Measurements from ENCODE around the gene SLC25A19.

- TF ChIP-seq CTCF (IDR thresholded peaks at IDR 0.05; ENCODE audit: low read depth, low read length) (no peak), POLR2A (IDR thresholded peaks at IDR 0.05; ENCODE audit: extremely low read depth, insufficient read length) (no peak), MYC (IDR thresholded peaks at IDR 0.05; ENCODE audit: low read depth, low read length) (no peak)
Measured at GRCh38 chr17:75241996-75242460, 47.2 kb downstream of the SLC25A19 start.
